ENCODE results near the gene CHRNA3. TPM values are rescaled to one million over a fixed set of nuclear protein-coding genes. Genes with fewer than 3 reads are reported as not detected.
"Not testable (repeated sequence)": the region's sequence is repeated elsewhere in the genome, so short reads cannot be mapped to it uniquely, and the experiment has no call there.

CHRNA3 gene
- total and polyA plus RNA-seq, 5 experiments from 2014 or later, result not detected

DNA sequence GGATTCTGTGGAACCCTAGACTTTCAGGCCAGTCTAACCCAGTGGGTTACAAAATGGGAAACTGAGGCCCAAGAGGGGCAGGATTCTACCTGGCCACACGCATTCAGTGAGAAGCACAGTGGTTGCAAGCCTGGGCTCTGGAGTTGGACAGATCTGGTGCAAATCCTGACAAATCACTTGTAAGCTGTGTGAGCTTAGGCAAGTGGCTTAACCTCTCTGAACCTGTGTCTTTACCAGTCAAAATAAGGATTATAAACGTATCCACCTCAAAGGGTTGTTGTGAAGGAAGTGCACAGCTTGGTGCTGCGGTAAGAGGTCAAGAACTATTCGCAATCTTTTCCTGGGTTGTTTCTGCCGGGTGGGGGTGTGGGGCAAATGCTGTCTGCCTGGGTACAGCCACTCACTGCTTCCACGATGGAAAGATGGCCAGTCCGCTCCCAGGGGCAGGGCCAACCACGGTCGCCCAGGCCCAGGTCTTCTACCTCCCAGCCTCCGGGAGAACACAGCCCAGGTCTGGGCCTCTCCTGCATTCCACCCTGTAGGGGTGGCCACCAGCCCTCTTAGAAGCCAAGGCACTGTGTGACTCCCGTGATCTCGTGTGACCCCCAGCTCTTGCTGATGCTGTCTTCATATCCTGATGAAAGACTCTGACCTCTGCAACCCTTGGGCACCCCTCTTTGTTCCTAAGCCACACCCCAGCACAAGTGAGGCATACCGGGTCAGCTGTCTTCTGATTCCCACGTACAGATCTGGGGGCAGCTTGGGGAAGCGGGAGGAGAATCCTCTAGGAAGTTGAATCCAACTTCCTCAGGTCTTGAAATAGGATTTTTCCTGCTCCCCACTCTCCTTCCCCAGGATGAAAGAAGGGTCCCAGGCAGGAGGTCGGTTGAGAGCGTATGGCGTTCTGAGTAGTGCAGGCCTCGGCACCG, 1.5 kb downstream of the CHRNA3 start:
- ATAC-seq (no peak), DNase-seq (no peak)
- Mint-ChIP-seq H3K4me3 (peak overlapping the region in 6 of 10 donors; percentile 33 to 58 (median 44)), H3K9me3 (no peaks in the 10 kb centered on the region), H3K27me3 (peaks cover 33 to 62% (median 38%) of the 10 kb centered on the region in 5 donors), H3K36me3 (no peaks in the 10 kb centered on the region), H3K27ac (no peak overlapping the region), H3K4me1 (peaks cover 2 to 24% (median 18%) of the 10 kb centered on the region in 4 donors)
- POLR2A ChIA-PET, result no interaction called here

DNA sequence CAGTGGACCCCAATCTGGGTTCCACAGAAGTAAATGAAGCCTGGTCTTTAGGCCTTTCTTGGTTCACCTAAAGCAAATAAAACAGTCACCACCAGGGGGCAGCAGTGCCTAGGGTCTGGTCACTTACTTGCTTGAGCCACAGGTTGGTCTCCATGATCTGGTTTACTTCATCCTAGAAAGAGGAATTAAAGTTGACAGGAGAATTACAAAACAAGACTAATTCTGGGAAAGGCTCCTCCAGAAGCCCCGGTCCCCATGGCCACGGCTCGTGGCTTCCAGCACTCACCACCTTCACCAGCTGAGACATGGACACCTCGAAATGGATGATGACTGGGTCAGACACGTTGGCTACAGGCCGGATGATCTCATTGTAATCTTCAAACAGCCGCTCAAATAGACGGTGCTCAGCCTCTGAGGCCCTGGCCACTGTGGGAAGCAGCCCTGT, 2.3 kb downstream of the CHRNA3 start:
- Mint-ChIP-seq H3K27me3 (peaks cover 29 to 54% (median 32%) of the 10 kb centered on the region in 5 donors), H3K4me1 (peaks cover 2 to 24% (median 18%) of the 10 kb centered on the region in 4 donors), H3K4me3 (peak overlapping the region in 8 of 10 donors; percentile 1 to 64 (median 42)), H3K27ac (peak overlapping the region in 1 of 10 donors; percentile 56), H3K36me3 (no peaks in the 10 kb centered on the region), H3K9me3 (no peaks in the 10 kb centered on the region)
- ATAC-seq, result peak; percentile 43 to 70
- POLR2A ChIA-PET, result no interaction called here
- DNase-seq, result peak; percentile 54 to 90 (median 71)

DNA sequence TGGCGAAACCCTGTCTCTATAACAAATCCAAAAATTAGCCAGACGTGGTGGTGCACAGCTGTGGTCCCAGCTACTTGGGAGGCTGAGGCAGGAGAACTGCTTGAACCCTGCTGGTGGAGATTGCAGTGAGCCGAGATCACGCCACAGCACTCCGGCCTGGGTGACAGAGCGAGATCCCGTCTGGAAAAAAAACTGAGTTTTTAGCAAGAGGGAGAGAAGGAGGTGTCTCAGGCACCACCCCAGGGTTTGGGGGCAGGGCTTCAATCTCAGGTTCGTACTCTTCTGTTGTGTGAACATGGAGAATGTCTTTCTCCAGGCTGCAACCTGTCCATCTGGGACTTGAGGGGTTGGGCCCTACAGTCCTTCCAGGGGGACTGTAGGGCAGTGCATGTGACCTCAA, 2.7 kb downstream of the CHRNA3 start:
- no peak for DNase-seq
- POLR2A ChIA-PET, result no interaction called here

GRCh38 chr15:78617516-78617915, 3.3 kb downstream of the CHRNA3 start:
- Mint-ChIP-seq H3K9me3 (no peaks in the 10 kb centered on the region), H3K36me3 (no peaks in the 10 kb centered on the region), H3K27me3 (peaks cover 22 to 44% (median 28%) of the 10 kb centered on the region in 5 donors), H3K4me3 (no peak overlapping the region), H3K4me1 (peaks cover 2 to 24% (median 18%) of the 10 kb centered on the region in 4 donors), H3K27ac (no peak overlapping the region)
- ATAC-seq (no peak), DNase-seq (no peak)
- POLR2A ChIA-PET, result no interaction called here

More for the DNA sequence above, 2.7 kb downstream of the CHRNA3 start:
- no peaks in the 10 kb centered on the region for H3K36me3 Mint-ChIP-seq
- H3K27ac Mint-ChIP-seq, result no peak overlapping the region
- ATAC-seq, result no peak
- H3K4me1 Mint-ChIP-seq, result peaks cover 2 to 24% (median 18%) of the 10 kb centered on the region in 4 donors
- peak overlapping the region in 1 of 10 donors; percentile 44 for H3K4me3 Mint-ChIP-seq
- H3K27me3 Mint-ChIP-seq, result peaks cover 24 to 49% (median 30%) of the 10 kb centered on the region in 5 donors
- no peaks in the 10 kb centered on the region for H3K9me3 Mint-ChIP-seq

- Mint-ChIP-seq H3K9me3 (no peaks in the 10 kb centered on the region), H3K4me1 (peaks cover 2 to 23% (median 18%) of the 10 kb centered on the region in 4 donors), H3K4me3 (no peak overlapping the region), H3K27ac (no peak overlapping the region), H3K27me3 (peaks cover 20 to 40% (median 27%) of the 10 kb centered on the region in 5 donors), H3K36me3 (no peaks in the 10 kb centered on the region)
- ATAC-seq (no peak), DNase-seq (no peak)
- POLR2A ChIA-PET, result no interaction called here
These were observed 3.7 kb downstream of the CHRNA3 start for GRCh38 chr15:78617076-78617475.

DNA sequence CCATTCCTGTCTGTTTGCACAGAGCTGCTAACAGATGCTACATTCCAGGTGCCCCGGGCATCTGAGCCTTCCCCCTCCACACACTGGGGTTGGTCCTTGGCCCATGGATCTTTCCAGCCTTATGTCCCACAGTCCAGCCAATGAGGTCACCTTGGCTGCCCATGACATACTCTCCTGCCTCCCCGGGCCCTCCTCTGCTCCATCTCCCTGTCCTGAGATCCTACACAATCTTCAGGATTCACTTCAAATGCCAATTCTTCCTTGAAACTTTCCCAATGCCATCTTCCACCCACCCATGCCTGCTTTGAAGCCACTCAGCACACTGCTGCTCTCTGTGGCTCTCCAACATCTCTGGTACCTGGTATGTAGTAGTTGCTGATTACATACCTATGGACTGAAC, 4.3 kb downstream of the CHRNA3 start:
- H3K27me3 Mint-ChIP-seq, result peaks cover 15 to 34% (median 21%) of the 10 kb centered on the region in 5 donors
- DNase-seq, result no peak
- no peak overlapping the region for H3K4me3 Mint-ChIP-seq
- H3K36me3 Mint-ChIP-seq, result no peaks in the 10 kb centered on the region
- H3K9me3 Mint-ChIP-seq, result no peaks in the 10 kb centered on the region
- peaks cover under 1 to 17% (median 13%) of the 10 kb centered on the region in 4 donors for H3K4me1 Mint-ChIP-seq
- POLR2A ChIA-PET, result no interaction called here
- ATAC-seq, result no peak
- H3K27ac Mint-ChIP-seq, result no peak overlapping the region

DNA sequence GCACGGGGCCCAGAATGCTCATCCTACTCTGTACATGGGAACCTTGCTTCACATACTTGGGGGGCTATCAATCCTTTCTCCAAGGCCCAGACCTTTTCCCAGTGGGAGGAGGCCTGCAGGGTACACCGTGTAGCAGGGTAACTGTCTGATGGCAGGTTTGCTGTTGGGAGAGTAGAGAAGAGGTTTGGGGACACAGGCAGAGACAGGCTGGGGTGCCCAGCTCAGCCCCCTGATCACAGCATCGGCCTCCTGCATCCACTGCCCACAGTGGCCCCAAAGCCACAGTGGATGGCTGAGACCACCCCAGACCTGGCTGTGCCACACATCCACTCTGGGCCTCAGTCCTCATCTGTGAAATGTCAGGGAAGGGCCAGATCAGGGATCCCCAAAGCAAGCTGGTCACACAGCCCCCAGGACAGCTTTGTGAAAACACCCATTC, 5.6 kb downstream of the CHRNA3 start:
- Mint-ChIP-seq H3K27me3 (peaks cover 12 to 31% (median 19%) of the 10 kb centered on the region in 5 donors), H3K27ac (peak overlapping the region in 1 of 10 donors; percentile 12), H3K4me3 (no peak overlapping the region), H3K36me3 (no peaks in the 10 kb centered on the region), H3K9me3 (peaks cover 0 to 2% (median 0%) of the 10 kb centered on the region in 9 donors), H3K4me1 (peaks cover 0 to 12% (median 8%) of the 10 kb centered on the region in 4 donors)
- POLR2A ChIA-PET, result no interaction called here
- ATAC-seq (no peak), DNase-seq (no peak)

GRCh38 chr15:78614021-78614420, 6.8 kb downstream of the CHRNA3 start:
- peaks cover 0 to 8% (median 0%) of the 10 kb centered on the region in 9 donors for H3K9me3 Mint-ChIP-seq
- DNase-seq (no peak), ATAC-seq (no peak)
- peaks cover 0 to 4% (median 2%) of the 10 kb centered on the region in 4 donors for H3K4me1 Mint-ChIP-seq
- POLR2A ChIA-PET, result no interaction called here
- H3K4me3 Mint-ChIP-seq, result no peak overlapping the region
- no peaks in the 10 kb centered on the region for H3K36me3 Mint-ChIP-seq
- H3K27ac Mint-ChIP-seq, result peak overlapping the region in 1 of 10 donors; percentile 38
- H3K27me3 Mint-ChIP-seq, result peaks cover 5 to 31% (median 11%) of the 10 kb centered on the region in 5 donors

DNA sequence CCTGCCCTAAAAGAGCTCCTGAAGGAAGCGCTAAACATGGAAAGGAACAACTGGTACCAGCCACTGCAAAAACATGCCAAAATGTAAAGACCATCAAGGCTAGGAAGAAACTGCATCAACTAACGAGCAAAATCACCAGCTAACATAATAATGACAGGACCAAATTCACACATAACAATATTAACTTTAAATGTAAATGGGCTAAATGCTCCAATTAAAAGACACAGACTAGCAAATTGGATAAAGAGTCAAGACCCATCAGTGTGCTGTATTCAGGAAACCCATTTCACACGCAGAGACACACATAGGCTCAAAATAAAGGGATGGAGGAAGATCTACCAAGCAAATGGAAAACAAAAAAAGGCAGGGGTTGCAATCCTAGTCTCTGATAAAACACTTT, 11.2 kb downstream of the CHRNA3 start:
- H3K9me3 Mint-ChIP-seq, H3K4me1 Mint-ChIP-seq, POLR2A ChIA-PET, H3K27ac Mint-ChIP-seq, DNase-seq, H3K36me3 Mint-ChIP-seq, H3K4me3 Mint-ChIP-seq, ATAC-seq: not testable (repeated sequence)
- peaks cover 2 to 41% (median 10%) of the 10 kb centered on the region in 5 donors for H3K27me3 Mint-ChIP-seq

DNA sequence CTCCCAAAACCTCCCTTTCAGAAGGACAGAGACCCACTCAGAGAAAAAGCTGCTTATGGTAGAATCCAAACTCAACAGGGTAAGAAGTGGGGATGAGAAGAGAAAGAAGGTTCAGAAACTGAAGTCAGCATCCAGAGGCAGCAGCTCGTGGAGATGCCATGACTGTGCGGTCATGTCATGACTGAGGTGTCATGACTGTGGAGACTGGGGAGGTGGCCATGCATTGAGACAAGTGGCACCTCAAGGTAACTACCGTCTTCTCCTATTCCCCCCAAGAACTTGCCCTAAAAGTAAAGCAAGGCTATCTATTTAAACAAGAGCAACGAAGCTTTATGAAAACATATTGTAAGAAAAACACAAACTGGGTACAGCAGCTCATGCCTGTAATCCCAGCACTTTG, 15.1 kb downstream of the CHRNA3 start:
- POLR2A ChIA-PET, result no interaction called here
- Mint-ChIP-seq H3K36me3 (peaks cover 0 to 3% (median 3%) of the 10 kb centered on the region in 3 donors), H3K4me1 (no peaks in the 10 kb centered on the region), H3K9me3 (peaks cover 0 to 8% (median 1%) of the 10 kb centered on the region in 9 donors), H3K27ac (peak overlapping the region in 1 of 10 donors; percentile 84), H3K27me3 (peaks cover 7 to 59% (median 29%) of the 10 kb centered on the region in 5 donors), H3K4me3 (no peak overlapping the region)
- ATAC-seq, result no peak
- no peak for DNase-seq

DNA sequence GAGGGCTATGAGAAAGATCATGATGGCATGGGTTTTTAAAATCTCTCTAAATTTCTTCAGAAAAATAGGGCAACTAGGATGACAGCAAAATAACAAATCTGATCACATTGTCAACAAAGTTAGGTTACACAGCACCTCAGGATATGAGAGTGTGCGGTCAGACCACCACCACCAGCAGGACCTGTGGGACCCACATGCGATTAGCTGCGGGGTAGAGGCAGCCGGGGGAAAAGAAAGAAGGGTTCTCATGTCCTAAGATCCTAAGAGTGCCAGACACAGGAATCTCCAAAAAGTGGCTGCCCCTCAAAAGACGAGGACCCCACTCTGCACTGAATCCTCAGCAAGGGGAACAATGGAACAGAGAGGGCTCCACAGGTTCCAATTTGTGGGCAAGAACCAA, 15.6 kb downstream of the CHRNA3 start:
- peaks cover 0 to 6% (median 1%) of the 10 kb centered on the region in 9 donors for H3K9me3 Mint-ChIP-seq
- no peak overlapping the region for H3K27ac Mint-ChIP-seq
- H3K4me1 Mint-ChIP-seq, result no peaks in the 10 kb centered on the region
- H3K4me3 Mint-ChIP-seq, result no peak overlapping the region
- DNase-seq (no peak), ATAC-seq (no peak)
- peaks cover 7 to 57% (median 29%) of the 10 kb centered on the region in 5 donors for H3K27me3 Mint-ChIP-seq
- POLR2A ChIA-PET, result no interaction called here
- H3K36me3 Mint-ChIP-seq, result peaks cover 0 to 3% (median 3%) of the 10 kb centered on the region in 3 donors

DNA sequence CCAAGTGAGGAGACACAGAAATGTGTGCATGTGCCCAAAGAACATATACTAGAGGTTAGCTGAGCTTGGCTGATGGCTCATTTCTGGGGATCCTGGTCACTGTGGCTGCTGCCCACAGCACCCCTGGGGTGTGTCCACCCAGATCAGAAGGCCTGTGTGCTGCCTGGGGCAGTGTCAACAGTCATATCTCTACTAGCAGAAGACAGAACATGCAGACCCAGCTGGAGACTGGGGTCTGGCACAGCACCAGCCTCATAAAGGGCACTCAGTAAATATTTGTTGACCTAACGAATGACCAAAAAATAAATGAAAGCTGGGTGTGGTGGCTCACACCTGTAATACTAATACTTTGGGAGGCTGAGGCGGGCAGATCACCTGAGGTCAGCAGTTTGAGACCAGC, 16.4 kb downstream of the CHRNA3 start:
- ATAC-seq (no peak), DNase-seq (no peak)
- H3K36me3 Mint-ChIP-seq, result peaks cover 0 to 3% (median 3%) of the 10 kb centered on the region in 3 donors
- peaks cover 0 to 2% (median 0%) of the 10 kb centered on the region in 9 donors for H3K9me3 Mint-ChIP-seq
- no peaks in the 10 kb centered on the region for H3K4me1 Mint-ChIP-seq
- peaks cover 7 to 49% (median 27%) of the 10 kb centered on the region in 5 donors for H3K27me3 Mint-ChIP-seq
- H3K4me3 Mint-ChIP-seq, result no peak overlapping the region
- no peak overlapping the region for H3K27ac Mint-ChIP-seq
- POLR2A ChIA-PET, result no interaction called here

GRCh38 chr15:78603467-78603866, 17.3 kb downstream of the CHRNA3 start:
- DNase-seq (no peak), ATAC-seq (no peak)
- Mint-ChIP-seq H3K27me3 (peaks cover 7 to 46% (median 27%) of the 10 kb centered on the region in 5 donors), H3K4me1 (no peaks in the 10 kb centered on the region), H3K9me3 (peaks cover 0 to 2% (median 0%) of the 10 kb centered on the region in 9 donors), H3K27ac (no peak overlapping the region), H3K4me3 (no peak overlapping the region), H3K36me3 (peaks cover 0 to 3% (median 3%) of the 10 kb centered on the region in 3 donors)
- POLR2A ChIA-PET, result no interaction called here

Data from naive thymus-derived CD8-positive, alpha-beta T cell (primary cell).